ENCODE measurements around the gene MOBP.

The MOBP gene

DNA sequence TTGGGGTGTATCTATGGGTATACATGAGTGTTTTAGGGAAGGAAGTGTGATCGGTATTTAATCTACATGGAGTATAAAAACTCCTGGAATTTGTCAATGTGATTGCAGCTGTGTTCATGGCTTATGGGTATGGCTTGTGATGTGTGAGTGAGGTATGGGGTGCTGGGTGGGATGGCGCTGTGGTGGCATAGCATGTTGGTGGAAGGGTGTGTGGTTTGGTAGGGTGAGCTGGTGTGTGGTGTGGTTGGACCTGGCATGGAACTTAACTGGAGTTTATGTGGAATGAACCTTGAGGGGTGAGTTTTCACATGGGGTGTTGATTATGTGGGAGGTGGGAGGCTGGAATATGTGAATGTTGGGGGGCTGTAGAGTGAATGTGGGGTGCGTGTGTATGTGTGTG, 492 bp upstream of the MOBP start:
- CTCF ChIA-PET: no interaction called here
- no peak for DNase-seq (ENCODE audit: extremely low spot score)
- TF ChIP-seq FOXK2 (IDR thresholded peaks at IDR 0.05): no peak
- TF ChIP-seq CTBP1 (IDR thresholded peaks at IDR 0.05; ENCODE audit: borderline replicate concordance): no peak
- no peak for TF ChIP-seq HDGF (IDR thresholded peaks at IDR 0.05; ENCODE audit: borderline replicate concordance)
- POLR2A ChIA-PET: no interaction called here

GRCh38 chr3:39468108-39468436, 592 bp downstream of the MOBP start:
- ChIA-PET POLR2A (no interaction called here), CTCF (interaction anchor here (0.6 kb wide), 1 partner anchor 45 kb away, joined by 3 read pairs; no protein-coding TSS in a partner anchor)
- TF ChIP-seq LEF1 (IDR thresholded peaks at IDR 0.05; ENCODE audit: borderline replicate concordance) (no peak), ZNF384 (IDR thresholded peaks at IDR 0.05) (no peak), ELF4 (IDR thresholded peaks at IDR 0.05) (no peak), FOXM1 (IDR thresholded peaks at IDR 0.05; ENCODE audit: borderline replicate concordance) (no peak), FOXK2 (IDR thresholded peaks at IDR 0.05) (no peak), FOXA1 (IDR thresholded peaks at IDR 0.05) (no peak), CTBP1 (IDR thresholded peaks at IDR 0.05; ENCODE audit: borderline replicate concordance) (no peak), L3MBTL2 (conservative IDR thresholded peaks at IDR 0.05) (no peak), SUZ12 (IDR thresholded peaks at IDR 0.05) (no peak), TARDBP (IDR thresholded peaks at IDR 0.05) (no peak), ARNT (IDR thresholded peaks at IDR 0.05) (no peak), BHLHE40 (IDR thresholded peaks at IDR 0.05; ENCODE audit: borderline replicate concordance) (no peak)
- TF ChIP-seq, protein P1, sequence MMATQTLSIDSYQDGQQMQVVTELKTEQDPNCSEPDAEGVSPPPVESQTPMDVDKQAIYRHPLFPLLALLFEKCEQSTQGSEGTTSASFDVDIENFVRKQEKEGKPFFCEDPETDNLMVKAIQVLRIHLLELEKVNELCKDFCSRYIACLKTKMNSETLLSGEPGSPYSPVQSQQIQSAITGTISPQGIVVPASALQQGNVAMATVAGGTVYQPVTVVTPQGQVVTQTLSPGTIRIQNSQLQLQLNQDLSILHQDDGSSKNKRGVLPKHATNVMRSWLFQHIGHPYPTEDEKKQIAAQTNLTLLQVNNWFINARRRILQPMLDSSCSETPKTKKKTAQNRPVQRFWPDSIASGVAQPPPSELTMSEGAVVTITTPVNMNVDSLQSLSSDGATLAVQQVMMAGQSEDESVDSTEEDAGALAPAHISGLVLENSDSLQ (IDR thresholded peaks at IDR 0.05): no peak
- no peak for DNase-seq (ENCODE audit: extremely low spot score)

GRCh38 chr3:39469258-39469657, 1.8 kb downstream of the MOBP start:
- ChIA-PET CTCF (no interaction called here), POLR2A (no interaction called here)
- no peak for TF ChIP-seq SUZ12 (IDR thresholded peaks at IDR 0.05)
- TF ChIP-seq LEF1 (IDR thresholded peaks at IDR 0.05; ENCODE audit: borderline replicate concordance): no peak
- TF ChIP-seq HDGF (IDR thresholded peaks at IDR 0.05; ENCODE audit: borderline replicate concordance): no peak
- TF ChIP-seq, protein P1 (IDR thresholded peaks at IDR 0.05): no peak
- TF ChIP-seq BHLHE40 (IDR thresholded peaks at IDR 0.05; ENCODE audit: borderline replicate concordance): no peak
- TF ChIP-seq TARDBP (IDR thresholded peaks at IDR 0.05): no peak
- no peak for TF ChIP-seq ZNF384 (IDR thresholded peaks at IDR 0.05)
- TF ChIP-seq SP1 (IDR thresholded peaks at IDR 0.05): no peak
- no peak for TF ChIP-seq NFRKB (IDR thresholded peaks at IDR 0.05)

GRCh38 chr3:39469945-39470344, 2.5 kb downstream of the MOBP start:
- ChIA-PET CTCF (no interaction called here), POLR2A (no interaction called here)
- TF ChIP-seq FOXA1 (IDR thresholded peaks at IDR 0.05) (no peak), BHLHE40 (IDR thresholded peaks at IDR 0.05; ENCODE audit: borderline replicate concordance) (no peak), L3MBTL2 (conservative IDR thresholded peaks at IDR 0.05) (no peak), ARNT (IDR thresholded peaks at IDR 0.05) (no peak), FOXK2 (IDR thresholded peaks at IDR 0.05) (no peak), HDGF (IDR thresholded peaks at IDR 0.05; ENCODE audit: borderline replicate concordance) (no peak), ELF4 (IDR thresholded peaks at IDR 0.05) (no peak), LEF1 (IDR thresholded peaks at IDR 0.05; ENCODE audit: borderline replicate concordance) (no peak), ZNF384 (IDR thresholded peaks at IDR 0.05) (no peak), NFRKB (IDR thresholded peaks at IDR 0.05) (no peak), FOXM1 (IDR thresholded peaks at IDR 0.05; ENCODE audit: borderline replicate concordance) (no peak), SP1 (IDR thresholded peaks at IDR 0.05) (no peak), TARDBP (IDR thresholded peaks at IDR 0.05) (no peak)
- TF ChIP-seq, protein P1 (IDR thresholded peaks at IDR 0.05): no peak
- no peak for DNase-seq (ENCODE audit: extremely low spot score)

More at GRCh38 chr3:39469258-39469657, 1.8 kb downstream of the MOBP start:
- DNase-seq (ENCODE audit: extremely low spot score): no peak

DNA sequence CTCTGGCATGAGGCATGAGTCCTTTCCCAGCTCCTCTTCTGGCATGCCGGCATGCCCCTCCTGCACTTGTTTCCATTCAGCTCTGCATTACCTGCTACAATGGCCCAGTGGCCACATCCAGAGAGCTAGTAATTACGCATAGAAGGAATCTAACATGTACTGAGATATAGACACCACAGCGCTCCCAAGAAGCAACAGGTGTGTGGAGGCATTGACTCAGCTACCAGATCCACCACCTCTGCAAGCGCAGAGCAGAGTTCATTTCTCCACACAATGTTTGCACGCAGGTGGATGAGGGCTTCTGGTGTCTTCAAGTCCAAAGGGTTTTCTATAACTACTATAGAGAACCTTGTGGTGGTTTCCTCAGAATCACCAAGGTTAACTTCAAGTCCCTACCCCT, 4.2 kb downstream of the MOBP start:
- POLR2A ChIA-PET: no interaction called here
- DNase-seq (ENCODE audit: extremely low spot score): no peak
- CTCF ChIA-PET: no interaction called here
- no peak for TF ChIP-seq ELF4 (IDR thresholded peaks at IDR 0.05)
- TF ChIP-seq FOXK2 (IDR thresholded peaks at IDR 0.05): no peak
- TF ChIP-seq LEF1 (IDR thresholded peaks at IDR 0.05; ENCODE audit: borderline replicate concordance): no peak
- TF ChIP-seq SUZ12 (IDR thresholded peaks at IDR 0.05): no peak
- TF ChIP-seq BHLHE40 (IDR thresholded peaks at IDR 0.05; ENCODE audit: borderline replicate concordance): no peak
- no peak for TF ChIP-seq FOXM1 (IDR thresholded peaks at IDR 0.05; ENCODE audit: borderline replicate concordance)
- TF ChIP-seq NFRKB (IDR thresholded peaks at IDR 0.05): no peak
- TF ChIP-seq HDGF (IDR thresholded peaks at IDR 0.05; ENCODE audit: borderline replicate concordance): no peak
- TF ChIP-seq FOXA1 (IDR thresholded peaks at IDR 0.05): no peak
- TF ChIP-seq L3MBTL2 (conservative IDR thresholded peaks at IDR 0.05): no peak
- no peak for TF ChIP-seq TARDBP (IDR thresholded peaks at IDR 0.05)
- TF ChIP-seq ZNF384 (IDR thresholded peaks at IDR 0.05): no peak
- TF ChIP-seq SP1 (IDR thresholded peaks at IDR 0.05): no peak
- no peak for TF ChIP-seq ARNT (IDR thresholded peaks at IDR 0.05)
- TF ChIP-seq, protein P1 (IDR thresholded peaks at IDR 0.05): no peak
- TF ChIP-seq CTBP1 (IDR thresholded peaks at IDR 0.05; ENCODE audit: borderline replicate concordance): no peak

DNA sequence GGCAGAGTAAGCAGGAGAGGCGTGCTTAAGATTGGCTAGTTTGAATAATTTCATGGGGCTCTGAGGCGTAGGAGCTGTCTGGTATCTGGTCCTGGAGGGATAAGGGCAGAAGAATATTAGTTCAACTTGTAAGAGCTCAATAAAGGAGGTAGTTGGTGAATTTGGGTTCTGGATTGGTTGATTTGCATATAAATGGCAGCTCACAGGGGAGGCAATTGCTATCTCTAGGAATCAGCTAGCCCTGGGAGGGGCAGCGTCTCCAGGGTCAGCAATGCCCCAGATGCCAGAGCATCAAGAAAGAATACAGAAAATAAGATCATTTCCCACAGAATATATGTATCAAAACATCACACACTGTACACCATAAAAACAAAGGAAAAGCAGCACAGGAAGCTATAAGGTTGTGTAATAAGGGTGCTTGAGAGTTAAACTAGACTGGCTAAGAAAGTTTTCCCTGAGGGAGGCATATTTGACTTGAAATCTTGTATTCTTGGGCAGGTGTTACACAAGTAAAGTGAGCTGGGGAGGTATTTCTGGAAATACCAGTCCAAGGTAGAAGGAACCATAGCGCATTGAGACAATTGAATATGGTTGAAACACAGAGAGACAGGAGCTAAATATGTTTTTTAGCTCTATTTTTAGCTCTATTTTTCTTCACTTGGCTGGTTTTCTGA, 6.1 kb downstream of the MOBP start:
- TF ChIP-seq SP1 (IDR thresholded peaks at IDR 0.05) (no peak), CTBP1 (IDR thresholded peaks at IDR 0.05; ENCODE audit: borderline replicate concordance) (no peak), LEF1 (IDR thresholded peaks at IDR 0.05; ENCODE audit: borderline replicate concordance) (no peak), FOXA1 (IDR thresholded peaks at IDR 0.05) (no peak), FOXK2 (IDR thresholded peaks at IDR 0.05) (no peak), NFRKB (IDR thresholded peaks at IDR 0.05) (no peak), SUZ12 (IDR thresholded peaks at IDR 0.05) (no peak), L3MBTL2 (conservative IDR thresholded peaks at IDR 0.05) (no peak), ZNF384 (IDR thresholded peaks at IDR 0.05) (no peak), ARNT (IDR thresholded peaks at IDR 0.05) (no peak)
- TF ChIP-seq, protein P1 (IDR thresholded peaks at IDR 0.05): no peak
- ChIA-PET CTCF (no interaction called here), POLR2A (no interaction called here)
- DNase-seq (ENCODE audit: extremely low spot score): no peak
